ENCODE results near the gene PITPNM1.

PITPNM1 gene

DNA sequence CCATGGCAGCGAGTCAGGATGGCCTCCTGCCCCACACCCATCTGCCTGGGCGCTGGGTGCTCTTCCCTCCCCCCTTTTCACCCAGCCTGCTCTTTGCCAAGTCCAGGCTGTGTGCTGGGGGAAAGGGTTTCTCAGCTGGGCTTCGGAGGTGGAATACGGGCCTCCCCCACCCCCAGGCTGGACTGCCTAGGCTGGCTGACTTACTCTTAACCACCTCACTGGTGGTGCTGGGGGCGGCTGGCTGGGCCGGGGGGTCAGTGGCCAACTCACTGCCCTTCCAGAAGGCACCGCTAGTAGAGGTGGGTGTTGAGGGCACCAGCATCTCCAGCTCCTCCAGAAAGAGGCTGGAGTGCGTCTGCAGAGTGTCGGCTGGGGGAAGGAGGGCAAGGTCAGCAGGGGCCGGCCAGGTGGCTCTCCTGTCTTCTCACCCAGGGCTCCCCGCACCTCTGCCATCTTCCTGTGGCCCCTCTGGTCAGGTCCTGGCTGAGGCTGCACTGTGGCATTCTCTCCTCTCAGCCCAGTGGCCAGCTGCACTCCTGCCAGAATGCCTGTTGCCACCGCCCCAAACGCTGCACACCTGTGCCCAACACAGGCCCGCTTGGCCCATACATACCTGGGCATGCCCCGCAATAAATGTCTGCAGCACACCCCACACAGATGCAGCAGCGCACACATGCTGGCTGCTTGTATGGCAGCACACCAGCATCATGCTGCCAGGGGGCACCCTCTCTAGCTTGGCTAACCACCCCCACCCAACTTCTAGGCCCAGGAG, 9.7 kb downstream of the PITPNM1 start:
- no peak for DNase-seq (ENCODE audit: low read depth, low spot score)
- peaks cover 3% of the 10 kb centered on the region; the same call in 1 of the 2 replicates for H3K36me3 ChIP-seq (ENCODE audit: insufficient read depth, low read length)
- TF ChIP-seq FOXP2 (optimal IDR thresholded peaks at IDR 0.05; ENCODE audit: control extremely low read depth, extremely low read length, insufficient read depth) (no peak), EZH2 (IDR thresholded peaks at IDR 0.05) (no peak), POLR2AphosphoS5 (IDR thresholded peaks at IDR 0.05; ENCODE audit: borderline replicate concordance, low read depth, low read length) (no peak)
- H3K9me3 ChIP-seq (ENCODE audit: low read depth, low read length) = no peaks in the 10 kb centered on the region
- H3K27ac ChIP-seq = no peak overlapping the region
- H3K9ac ChIP-seq (ENCODE audit: insufficient read length) = no peak overlapping the region
- H3K4me3 ChIP-seq = no peak overlapping the region

DNA sequence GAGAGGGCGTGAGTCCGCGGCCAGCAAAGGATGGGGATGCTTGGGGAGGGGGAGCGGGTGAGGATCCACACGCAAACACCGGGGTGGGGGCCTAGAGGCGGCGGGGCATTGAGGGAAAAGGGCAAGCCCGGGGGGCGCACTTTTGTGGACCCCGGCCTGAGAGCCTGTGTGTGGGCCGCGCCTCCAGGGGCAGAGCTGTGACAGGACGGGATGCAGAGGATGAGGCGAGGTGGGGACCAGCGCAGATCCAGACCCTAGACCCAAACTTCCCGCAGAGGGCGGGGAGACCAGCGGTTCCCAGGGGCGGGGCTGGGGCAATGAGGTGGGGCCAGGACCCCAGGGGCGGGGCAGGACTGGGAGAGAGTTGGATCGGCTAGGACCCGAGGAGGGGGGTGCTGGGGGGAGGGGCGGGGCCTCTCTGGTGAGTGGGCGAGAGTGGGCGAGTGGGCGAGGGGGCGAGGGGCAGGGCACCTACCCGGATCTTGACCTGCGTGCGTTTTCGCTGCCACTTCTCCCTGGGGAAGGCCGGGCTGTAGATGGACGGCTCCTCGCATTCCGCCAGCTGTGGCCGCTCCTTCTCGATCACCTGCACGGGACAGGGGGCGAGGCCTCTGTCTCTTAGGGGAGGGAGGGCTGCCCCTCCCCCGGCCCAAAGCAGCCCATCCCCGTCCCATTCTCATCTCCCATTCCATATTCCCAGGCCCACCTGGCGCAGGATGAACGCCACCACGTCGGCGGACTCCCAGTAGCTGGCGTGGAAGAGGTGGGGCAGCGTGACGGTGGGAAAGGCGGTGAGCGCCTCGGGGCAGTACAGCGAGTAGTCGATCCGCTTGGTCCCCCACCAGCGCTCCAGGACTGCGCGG, 10.6 kb downstream of the PITPNM1 start:
- H3K36me3 ChIP-seq (ENCODE audit: insufficient read depth, low read length) = peaks cover 7% of the 10 kb centered on the region; the same call in 1 of the 2 replicates
- no peak overlapping the region for H3K4me3 ChIP-seq
- DNase-seq (ENCODE audit: low read depth, low spot score) = no peak
- H3K27ac ChIP-seq = no peak overlapping the region
- H3K9me3 ChIP-seq (ENCODE audit: low read depth, low read length) = no peaks in the 10 kb centered on the region
- no peak for TF ChIP-seq EZH2 (IDR thresholded peaks at IDR 0.05)
- TF ChIP-seq FOXP2 (optimal IDR thresholded peaks at IDR 0.05; ENCODE audit: control extremely low read depth, extremely low read length, insufficient read depth) = no peak
- TF ChIP-seq POLR2AphosphoS5 (IDR thresholded peaks at IDR 0.05; ENCODE audit: borderline replicate concordance, low read depth, low read length) = no peak
- H3K9ac ChIP-seq (ENCODE audit: insufficient read length) = no peak overlapping the region

DNA sequence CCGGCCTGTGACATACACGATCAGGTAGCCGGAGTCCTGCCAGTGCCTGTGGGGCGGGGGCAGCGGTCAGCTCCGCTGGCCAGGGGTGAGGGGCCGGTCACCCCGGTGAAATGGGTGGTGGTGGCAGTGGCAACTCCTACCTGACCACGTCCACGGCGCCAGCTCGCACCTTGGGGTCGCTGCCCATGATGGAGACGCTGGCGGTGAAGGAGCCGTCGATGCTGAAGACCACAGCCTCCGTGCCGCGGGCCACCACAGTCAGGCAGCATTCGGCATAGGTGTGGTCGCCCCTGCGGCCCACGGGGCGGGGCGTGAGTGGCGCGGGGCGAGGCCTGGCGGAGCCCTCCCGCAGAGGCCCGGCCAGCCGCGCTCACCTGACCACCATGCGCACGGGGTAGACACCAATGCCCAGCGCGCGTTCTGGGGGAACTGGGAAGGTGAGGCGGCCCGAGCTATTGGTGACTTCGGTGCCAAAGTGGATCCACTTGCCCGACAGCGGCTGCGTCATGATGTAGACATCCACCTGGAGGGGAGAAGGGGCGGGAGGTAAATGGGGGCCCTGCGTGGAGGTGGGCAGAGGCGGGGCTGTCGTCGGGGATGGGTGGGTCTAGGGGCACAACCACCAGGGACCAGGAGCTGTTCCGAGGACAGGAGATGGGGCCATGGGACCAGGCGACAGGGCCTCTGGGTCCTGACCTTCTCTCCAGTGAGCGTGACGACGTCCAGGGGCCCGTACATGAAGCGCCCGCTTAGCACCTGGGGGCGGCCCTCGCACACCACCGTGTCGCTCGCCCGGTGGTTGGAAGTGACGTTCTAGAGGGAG, 11.4 kb downstream of the PITPNM1 start:
- Histone ChIP-seq H3K36me3 (ENCODE audit: insufficient read depth, low read length) (peaks cover 7% of the 10 kb centered on the region; the same call in 1 of the 2 replicates), H3K4me3 (no peak overlapping the region), H3K9ac (ENCODE audit: insufficient read length) (no peak overlapping the region), H3K27ac (no peak overlapping the region), H3K9me3 (ENCODE audit: low read depth, low read length) (no peaks in the 10 kb centered on the region)
- no peak for DNase-seq (ENCODE audit: low read depth, low spot score)
- TF ChIP-seq FOXP2 (optimal IDR thresholded peaks at IDR 0.05; ENCODE audit: control extremely low read depth, extremely low read length, insufficient read depth) (no peak), POLR2AphosphoS5 (IDR thresholded peaks at IDR 0.05; ENCODE audit: borderline replicate concordance, low read depth, low read length) (no peak), EZH2 (IDR thresholded peaks at IDR 0.05) (no peak)

DNA sequence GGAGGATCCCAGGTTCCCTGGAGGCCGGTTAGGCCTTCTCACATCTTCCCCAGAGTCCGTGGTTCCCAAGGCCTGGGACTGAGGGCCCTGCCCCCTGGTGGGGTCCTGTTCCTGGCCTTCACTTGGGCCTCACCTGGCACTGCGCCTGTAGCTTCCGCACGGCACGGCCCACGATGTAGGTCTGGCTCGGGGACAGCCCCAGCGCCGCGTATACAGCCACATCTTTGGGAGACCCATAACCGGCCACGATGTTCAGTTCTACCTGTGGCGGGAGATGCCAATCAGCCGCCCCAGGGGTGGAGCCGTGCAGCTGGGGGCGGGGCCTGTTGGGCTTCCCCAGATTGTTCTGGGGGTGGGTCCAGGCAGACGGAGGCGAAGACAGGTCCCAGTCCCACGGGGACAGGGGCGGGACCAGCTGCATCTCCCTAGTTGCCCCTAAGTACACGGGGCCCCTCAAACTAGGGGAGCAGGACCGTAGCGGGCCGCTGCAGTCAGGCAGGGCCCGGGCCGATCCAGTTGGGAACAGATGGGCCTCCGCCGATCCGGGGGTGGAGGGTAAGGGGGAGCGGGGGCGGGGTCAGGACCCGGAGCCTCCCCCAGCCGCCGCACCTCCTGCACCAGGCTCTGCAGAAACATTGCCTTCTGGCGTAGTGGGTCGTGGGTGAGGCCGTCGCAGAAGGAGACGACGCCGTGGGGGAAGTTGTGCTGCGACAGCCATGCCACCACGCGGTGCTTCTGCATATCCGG, 12.2 kb downstream of the PITPNM1 start:
- no peak overlapping the region for H3K4me3 ChIP-seq
- H3K9me3 ChIP-seq (ENCODE audit: low read depth, low read length) = no peaks in the 10 kb centered on the region
- no peak overlapping the region for H3K27ac ChIP-seq
- no peak for DNase-seq (ENCODE audit: low read depth, low spot score)
- no peak overlapping the region for H3K9ac ChIP-seq (ENCODE audit: insufficient read length)
- H3K36me3 ChIP-seq (ENCODE audit: insufficient read depth, low read length) = peaks cover 7% of the 10 kb centered on the region; the same call in 1 of the 2 replicates
- TF ChIP-seq EZH2 (IDR thresholded peaks at IDR 0.05) (no peak), POLR2AphosphoS5 (IDR thresholded peaks at IDR 0.05; ENCODE audit: borderline replicate concordance, low read depth, low read length) (no peak), FOXP2 (optimal IDR thresholded peaks at IDR 0.05; ENCODE audit: control extremely low read depth, extremely low read length, insufficient read depth) (no peak)

DNA sequence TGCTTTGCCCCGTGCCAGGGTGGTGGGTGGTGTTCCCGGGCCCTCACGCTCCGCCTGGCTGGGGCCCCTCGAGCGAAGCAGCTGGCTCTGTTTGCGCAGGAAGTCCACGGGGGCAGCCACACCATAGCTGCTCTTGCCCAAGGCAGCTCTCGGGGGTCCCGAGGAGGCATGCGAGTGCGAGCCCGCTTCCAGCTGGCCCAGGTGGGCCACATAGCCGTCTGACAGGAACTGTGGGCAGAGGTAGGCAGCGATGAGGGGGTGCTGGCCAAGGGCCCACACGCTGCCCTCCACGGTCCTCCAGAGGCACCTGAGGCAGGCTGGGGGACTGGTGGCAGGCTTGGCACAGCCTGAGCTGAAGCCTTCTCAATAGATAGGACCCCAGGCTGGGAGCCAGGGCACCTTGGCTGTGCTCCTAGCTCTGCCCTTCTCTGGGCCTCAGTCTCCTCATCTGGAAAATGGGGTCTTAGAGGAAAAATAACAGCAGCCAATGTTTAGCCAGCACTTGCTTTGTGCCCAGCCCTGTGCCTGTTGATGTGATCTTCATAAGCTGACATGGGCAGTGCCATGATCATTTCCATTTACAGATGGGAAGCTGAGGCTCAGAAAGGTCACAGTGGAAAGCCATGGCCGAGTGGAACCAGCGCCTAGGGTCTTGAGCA, 13.0 kb downstream of the PITPNM1 start:
- H3K4me3 ChIP-seq = no peak overlapping the region
- no peak overlapping the region for H3K9ac ChIP-seq (ENCODE audit: insufficient read length)
- no peak for TF ChIP-seq POLR2AphosphoS5 (IDR thresholded peaks at IDR 0.05; ENCODE audit: borderline replicate concordance, low read depth, low read length)
- TF ChIP-seq FOXP2 (optimal IDR thresholded peaks at IDR 0.05; ENCODE audit: control extremely low read depth, extremely low read length, insufficient read depth) = no peak
- TF ChIP-seq EZH2 (IDR thresholded peaks at IDR 0.05) = no peak
- no peak for DNase-seq (ENCODE audit: low read depth, low spot score)
- no peaks in the 10 kb centered on the region for H3K9me3 ChIP-seq (ENCODE audit: low read depth, low read length)
- H3K36me3 ChIP-seq (ENCODE audit: insufficient read depth, low read length) = peaks cover 9% of the 10 kb centered on the region; the same call in 1 of the 2 replicates
- no peak overlapping the region for H3K27ac ChIP-seq

DNA sequence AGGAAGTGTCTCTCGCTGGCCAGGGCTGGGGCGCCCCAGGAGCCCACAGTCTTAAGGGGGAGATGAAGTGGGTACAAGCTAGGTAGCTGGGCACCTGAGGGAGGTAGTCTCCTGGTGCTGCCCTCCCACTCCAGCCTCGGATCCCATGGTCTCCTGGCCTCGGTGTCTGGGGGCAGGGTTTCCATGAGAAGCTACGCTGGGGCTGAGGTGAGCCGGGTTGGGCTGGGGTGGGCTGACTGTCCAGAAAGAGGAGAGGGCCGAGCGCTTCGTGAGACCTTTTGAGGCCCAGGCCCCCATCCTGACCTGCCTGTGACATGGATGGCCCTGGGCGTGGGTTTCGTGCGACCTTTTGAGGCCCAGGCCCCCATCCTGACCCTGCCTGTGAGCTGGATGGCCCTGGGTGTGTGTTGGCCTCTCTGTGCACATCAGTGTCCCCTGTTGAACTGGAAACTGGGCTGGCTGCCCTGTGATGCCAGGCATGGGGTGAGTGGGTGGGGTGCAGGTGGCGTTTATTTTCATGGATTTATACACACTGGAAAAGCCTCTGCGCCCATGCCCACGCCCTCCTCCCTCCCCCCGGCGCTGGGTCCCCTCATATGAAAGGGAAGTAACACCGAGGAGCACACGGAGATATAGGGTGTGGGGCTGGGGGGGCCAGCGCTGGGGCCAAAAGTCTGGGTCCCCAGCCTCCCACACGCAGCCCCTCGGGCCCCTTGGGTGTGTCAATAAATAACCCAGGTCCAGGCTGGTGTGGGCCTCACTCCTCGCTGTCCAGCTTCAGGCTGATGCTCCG, 13.7 kb downstream of the PITPNM1 start:
- Histone ChIP-seq H3K9ac (ENCODE audit: insufficient read length) (no peak overlapping the region), H3K4me3 (no peak overlapping the region), H3K9me3 (ENCODE audit: low read depth, low read length) (no peaks in the 10 kb centered on the region), H3K27ac (no peak overlapping the region), H3K36me3 (ENCODE audit: insufficient read depth, low read length) (peaks cover 9% of the 10 kb centered on the region; the same call in 1 of the 2 replicates)
- DNase-seq (ENCODE audit: low read depth, low spot score) = no peak
- TF ChIP-seq POLR2AphosphoS5 (IDR thresholded peaks at IDR 0.05; ENCODE audit: borderline replicate concordance, low read depth, low read length) = no peak
- TF ChIP-seq FOXP2 (optimal IDR thresholded peaks at IDR 0.05; ENCODE audit: control extremely low read depth, extremely low read length, insufficient read depth) = no peak
- no peak for TF ChIP-seq EZH2 (IDR thresholded peaks at IDR 0.05)

Measured in SK-N-MC (cell line).